HG03378 (cell line): ENCODE results near the gene PDE4D.
"Not testable (repeated sequence)": the region's sequence is repeated elsewhere in the genome, so short reads cannot be mapped to it uniquely, and the experiment has no call there.

Source experiments
- ATAC-seq: cut with Tn5 transposase; IDR thresholded peaks from one replicate; pipeline ENCODE4 v1.9.1; 2021; ENCODE audit warnings: mild to moderate bottlenecking, moderate library complexity; ENCODE audit not compliant: unreplicated experiment

PDE4D gene

DNA sequence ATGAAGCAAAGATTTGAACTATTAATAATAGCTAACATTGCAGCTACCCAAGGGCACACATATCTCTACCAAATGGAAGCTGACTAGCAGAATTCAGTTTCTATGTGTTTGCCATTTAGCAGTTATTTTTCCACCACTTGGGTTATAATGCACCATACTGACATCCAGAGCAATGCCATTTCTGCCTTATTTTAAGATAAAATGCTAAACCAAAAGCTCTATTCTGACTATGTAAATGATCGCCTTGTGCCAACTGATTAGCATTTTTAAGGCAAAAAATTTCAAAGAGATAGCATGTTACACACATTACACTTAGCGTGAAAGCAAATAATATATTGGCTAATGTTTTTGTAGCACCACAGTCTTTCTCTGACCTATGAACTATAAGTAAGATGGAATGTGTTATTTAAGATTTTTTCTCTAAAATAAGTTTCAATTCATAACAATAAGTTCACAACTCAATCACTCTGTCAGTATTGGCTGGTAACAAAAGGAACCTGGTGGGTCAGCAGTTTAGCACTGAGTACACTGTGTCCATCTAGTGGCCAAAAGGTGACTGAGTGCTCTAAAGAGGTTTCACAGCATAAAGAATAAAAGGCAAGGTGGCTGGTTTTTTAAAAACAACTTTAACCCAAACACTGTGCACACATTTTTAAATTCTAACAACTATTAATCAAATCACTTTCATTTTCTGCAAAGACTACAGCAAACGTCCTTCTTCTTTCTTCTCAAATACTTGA is 443.5 kb downstream of the PDE4D start:
- ATAC-seq, result no peak

DNA sequence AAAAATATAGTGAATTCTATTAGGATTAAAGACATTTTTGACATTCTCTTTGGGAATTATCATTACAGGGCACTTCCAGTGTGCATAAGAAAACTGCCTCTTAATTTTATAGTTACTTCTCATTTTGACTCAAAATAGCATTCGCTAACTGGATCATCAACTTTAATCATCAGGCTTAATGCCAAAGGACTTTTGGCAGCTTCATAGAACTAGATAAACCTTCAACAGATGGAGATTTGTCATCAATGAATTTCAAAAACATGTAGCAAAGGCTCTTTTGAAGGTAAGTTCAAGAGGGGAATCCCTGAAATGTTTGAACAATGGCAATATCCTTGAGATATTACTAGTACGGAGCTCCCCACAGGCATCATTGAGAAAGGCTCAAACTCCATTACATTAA is 447.2 kb downstream of the PDE4D start:
- no peak for ATAC-seq

DNA sequence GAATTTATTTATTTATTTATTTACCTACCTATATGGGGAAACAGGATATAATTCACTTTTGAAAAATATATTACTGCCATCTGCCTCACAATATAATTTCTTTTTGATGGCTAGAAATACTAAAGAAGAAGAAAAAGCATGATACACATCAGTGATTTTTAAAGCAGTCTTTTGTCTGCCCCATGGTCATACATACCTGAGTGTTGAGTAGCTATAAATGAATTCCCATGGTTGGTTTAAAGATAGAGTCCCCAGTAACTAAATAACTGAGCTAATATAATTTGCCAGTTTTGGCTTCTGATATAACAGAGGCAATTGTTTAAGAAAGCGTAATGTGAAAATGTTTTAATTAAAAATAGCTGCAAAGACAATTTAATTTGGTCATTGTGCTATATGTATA is 447.8 kb downstream of the PDE4D start:
- no peak for ATAC-seq

DNA sequence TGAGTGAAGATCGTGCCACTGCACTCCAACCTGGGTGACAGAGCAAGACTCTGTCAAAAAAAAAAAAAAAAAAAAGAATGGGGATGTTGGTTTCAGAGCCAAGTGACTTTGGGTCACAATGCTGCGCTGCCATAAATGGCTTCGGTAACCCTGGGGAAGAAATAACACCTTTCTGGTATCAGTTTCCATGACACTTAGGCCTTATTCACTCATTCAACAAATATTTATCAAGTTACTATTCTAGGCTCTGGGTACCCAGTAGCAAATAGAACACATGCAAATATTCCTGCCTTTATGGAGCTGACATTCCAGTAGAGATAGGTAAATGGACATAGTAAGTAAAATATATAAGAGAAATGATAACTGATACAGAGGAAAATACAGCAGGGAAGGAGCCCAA is 454.2 kb downstream of the PDE4D start:
- ATAC-seq, result no peak

DNA sequence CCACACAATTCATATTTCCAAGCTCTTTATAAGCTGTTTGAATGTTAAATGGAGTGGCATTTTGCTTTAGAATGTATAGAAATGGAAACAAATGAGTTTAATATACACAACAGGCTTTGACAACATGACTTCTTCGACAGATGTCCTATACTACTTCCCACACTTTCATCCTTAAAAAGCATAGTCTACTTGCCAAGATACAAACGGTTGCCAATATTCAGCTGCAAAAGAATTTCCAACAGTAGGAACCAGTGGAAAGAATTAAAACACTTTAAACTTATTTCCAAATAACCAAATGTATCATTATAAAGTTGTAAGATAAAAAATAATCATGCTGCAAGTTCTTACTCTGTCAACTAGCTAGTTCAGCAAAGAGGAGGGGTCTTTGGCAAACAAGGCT is 456.4 kb downstream of the PDE4D start:
- no peak for ATAC-seq

DNA sequence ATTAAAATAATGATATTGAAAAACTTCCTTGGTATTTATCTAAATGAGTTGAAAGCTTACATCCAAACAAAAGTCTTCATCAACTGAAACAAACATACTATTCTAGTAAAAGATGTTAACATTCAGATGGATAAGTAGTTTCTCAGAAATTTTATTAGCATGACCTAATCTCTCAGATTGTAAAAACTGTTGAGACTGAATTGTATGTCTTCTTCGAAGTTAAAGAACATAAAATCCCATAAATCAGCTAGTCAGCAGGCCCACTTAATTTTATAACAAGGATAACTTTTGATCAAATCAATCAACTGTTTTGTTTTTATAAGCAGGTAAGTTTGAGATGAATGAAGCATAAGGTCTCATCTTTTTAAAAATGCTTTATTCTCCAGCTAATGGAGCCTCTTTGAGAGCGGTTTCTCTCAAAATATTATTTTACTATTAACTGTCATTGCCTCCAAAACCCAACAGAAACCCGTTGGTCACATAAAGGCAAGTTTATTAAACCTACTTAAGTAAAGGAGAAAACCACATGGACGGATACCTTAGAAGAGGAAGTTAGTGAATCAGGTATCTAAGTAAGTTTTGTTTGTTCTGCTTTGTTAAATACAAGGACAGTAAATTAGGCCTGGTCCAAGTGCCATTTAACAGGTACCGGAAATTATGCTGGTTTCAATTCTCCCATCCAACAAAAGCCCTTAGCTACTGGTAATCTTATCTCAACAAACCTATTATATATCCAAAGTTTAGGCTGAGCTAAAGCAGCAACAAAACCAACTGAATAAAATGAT is 457.0 kb downstream of the PDE4D start:
- no peak for ATAC-seq

DNA sequence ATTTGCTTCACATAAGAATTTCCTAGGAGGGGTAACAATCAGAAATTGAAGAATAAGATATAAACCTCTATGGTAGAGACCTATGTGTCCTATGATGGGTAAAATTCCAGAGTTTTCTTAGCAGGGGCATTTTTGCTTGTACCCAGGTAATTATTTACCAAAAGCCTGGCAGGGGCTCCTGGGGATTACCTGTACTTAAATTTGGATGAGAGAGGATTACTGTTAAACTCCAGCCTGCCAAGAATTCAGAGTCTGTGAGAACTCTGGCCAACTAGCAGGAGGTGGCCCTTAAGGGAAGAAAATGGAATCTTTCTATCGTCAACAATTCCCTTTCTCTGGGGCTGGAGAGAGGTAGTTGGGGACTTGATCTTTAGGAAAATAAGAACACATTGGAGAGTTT is 460.4 kb downstream of the PDE4D start:
- no peak for ATAC-seq

DNA sequence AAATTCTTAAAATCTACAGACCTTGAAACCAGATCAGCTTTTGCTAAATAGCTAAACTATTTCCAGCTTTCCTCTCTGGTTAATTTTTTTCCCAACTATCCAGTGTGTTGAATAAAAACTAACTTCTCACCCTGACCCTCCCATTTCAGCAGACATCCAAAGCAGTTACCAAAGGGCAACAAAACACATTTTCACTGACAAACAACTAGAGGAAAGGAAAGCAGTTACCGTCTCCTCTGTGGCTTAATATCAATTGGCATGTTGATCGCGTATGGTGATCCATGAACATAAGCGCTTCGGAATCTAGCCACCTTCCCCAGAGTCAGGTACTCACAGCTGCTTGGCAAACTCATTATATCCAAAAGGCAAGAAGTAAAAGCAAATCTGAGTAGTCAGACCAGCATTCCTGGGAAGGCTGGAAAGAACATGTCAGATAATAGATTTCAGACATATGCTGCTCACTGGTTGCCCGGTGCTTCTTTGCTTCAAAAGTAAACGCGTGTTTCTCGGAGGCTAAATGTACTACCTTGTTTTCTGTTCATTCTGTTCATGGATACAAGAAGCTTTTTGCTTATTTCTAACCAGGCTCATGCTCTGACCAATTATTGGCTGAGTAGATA is 463.4 kb downstream of the PDE4D start:
- no peak for ATAC-seq

DNA sequence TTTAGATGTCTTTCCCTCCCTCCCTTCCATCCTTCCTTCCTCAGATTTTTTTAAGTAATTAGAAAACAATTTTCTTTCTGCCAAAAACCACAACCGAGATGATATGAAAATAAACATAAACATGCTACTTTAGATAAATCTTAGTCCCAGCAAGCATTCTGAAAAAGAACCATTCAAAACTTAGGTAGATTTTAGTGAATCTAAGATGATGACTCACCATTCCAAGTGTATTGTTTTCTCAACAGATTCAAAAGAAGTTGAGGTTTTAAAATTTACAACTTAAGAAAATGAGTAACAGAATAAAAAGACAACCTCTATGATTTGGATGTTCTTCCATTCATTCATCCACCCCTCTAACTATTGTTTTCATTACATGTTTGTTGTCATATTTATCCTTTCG is 465.1 kb downstream of the PDE4D start:
- ATAC-seq, result no peak

DNA sequence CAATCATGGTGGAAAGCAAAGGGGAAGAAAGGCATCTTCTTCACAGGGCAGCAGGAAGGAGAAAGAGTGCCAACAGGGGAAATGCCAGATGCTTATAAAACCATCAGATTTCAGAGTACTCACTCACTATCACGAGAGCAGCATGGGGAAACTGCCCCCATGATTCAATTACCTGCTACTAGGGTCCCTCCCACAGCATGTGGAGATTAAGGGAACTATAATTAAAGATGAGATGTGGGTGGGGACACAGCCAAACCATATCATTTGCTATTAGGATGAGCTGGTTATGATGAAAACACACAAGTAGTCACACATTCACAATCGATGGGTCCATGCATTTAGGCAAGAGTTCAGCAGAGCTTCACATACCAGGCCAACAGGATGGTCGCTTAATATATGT is 469.0 kb downstream of the PDE4D start:
- no peak for ATAC-seq

DNA sequence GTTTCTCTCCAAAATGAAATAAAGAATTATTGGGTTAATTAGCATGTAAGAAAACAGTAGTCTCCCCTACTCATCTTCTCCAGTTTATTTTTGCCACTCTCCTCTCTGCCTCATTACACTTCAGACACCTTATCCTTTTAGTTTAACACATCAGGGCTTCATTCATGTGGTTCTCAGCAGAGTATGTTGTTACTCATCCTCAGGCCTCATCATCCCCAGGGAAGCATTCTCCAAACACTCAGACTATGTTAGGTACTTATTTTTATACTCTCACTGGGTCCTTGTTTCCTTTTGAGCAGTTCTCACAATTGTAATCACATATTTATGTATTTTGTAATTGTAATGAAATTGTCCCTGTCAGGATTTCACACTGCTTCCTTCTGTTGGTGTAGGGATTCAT is 470.5 kb downstream of the PDE4D start:
- no peak for ATAC-seq

DNA sequence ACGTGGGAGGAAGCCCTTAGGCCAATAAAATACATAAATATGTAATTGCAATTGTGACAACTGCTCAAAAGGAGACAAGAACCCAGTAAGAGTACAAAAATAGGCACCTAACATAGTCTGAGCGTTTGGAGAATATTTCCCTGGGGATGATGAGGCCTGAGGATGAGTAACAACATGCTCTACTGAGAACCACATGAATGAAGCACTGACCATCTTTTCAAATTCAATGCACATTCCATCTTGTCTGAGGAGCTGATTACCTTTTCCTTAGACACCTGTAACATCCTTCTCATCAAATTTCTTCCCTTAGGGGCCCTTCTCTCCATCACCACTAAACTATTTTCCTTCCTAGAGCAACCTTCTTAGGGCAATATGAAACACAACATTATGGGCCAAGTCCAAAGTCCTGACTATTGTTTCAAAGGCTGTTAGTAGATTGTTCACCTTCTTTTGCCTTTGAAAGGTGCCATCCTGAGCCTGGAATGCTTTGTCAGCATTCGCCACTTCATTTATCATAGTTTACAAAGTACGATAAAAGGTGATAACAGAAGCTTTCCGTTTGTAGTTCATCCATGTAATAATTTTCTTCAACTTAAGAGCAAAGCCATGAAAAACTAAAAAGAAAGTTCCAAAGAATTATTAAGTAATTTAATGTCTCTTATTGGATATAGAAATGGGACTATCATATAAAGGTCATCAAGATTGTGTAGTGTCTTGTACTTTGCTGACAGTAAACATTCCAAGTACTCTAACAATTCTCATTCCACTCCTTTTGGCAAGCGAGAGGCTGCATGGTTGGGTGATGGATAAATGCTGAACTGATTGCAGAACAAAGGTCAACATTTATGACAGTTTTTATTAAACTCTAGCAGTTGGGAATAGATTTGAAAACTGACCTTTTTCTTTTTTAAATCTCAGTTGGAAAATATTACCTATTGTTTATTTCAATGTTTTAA is 471.3 kb downstream of the PDE4D start:
- no peak for ATAC-seq

DNA sequence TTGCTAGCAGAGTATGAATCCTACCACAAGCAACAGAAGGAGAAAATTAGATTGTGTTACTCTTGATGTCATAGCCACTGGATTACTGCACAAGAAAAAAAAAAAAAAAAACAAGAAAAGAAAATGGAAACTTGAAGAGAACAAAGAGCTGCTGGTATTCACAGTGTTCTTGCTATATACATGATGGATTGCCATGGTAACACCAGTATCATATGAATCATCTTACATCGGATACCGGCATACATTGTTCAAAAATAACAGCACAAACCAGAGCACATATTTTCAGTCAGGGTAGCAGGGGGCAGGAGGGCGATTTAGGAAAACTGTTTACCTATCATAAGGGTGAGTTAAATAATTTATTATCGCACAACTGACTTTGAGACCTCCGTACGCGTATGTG is 472.9 kb downstream of the PDE4D start:
- ATAC-seq, result no peak

DNA sequence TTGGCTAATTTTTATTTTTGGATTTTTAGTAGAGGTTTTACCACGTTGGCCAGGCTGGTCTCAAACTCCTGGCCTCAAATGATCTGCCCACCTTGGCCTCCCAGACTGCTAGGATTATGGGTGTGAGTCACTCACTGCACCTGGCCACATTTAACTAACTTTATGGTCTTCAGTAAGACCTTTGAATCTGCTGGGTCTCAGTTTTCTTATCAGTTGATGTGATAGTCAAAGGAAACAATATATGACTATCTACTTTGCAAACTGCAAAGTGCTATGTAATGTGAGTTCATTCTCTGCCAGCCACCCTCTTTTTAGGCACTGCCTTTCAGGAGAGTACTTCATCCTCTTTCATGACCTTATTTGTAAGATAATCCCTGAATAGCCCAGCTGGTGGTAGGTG is 474.7 kb downstream of the PDE4D start:
- ATAC-seq, result no peak

DNA sequence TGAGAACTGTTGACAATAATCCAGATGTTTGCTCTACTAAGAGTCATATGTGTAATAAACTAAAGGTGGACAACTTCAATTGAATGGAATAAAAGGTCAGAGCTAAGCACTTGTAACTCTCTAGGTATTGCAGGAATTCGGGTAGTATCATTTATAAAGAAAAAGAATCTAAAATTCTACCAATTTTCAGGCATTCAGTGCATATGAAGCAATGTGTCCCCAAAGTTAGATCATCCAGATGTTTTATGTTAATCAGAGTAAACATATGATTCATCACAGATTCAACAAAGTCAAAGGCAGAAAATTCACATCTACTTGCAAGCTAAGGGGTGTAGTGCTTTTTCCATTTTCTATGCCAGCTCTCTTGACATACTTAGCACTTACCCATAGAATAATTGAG is 477.1 kb downstream of the PDE4D start:
- ATAC-seq, result no peak

DNA sequence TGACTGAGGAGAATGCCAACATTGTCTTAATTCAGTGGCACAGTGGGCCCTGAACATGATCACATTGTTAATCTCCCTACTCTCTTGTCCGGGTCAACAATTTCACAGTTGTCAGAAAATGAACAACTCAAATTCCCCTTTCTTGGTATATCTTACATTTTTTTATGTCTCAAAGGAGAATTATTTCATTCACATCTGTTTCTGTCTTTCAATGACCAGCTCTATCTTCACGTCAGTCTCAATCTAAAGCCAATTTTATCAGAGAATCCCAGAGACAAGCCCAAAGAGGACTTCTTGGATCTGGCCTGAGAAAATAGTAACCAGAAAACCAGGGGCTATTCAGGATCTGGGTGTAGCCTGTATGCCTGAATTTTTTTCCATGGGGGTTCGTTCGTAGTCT is 477.5 kb downstream of the PDE4D start:
- no peak for ATAC-seq

DNA sequence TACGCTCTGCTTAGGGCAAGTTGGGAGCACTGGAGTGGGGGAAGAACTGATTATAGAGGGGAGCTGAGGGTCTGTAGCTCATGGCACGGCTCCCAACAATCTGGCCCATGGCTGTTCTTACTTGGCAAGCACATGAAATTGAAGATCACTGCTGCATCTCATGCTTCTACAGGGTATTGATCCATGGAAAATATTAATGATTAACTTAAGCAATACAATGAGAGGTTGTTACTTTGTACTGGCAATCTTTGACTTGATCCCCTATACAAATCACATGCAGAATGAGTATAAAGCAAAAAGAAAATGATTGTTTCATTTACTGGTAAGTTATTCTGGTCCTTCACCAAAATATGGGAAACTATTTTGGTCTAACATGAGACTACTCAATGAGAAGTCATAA is 481.1 kb downstream of the PDE4D start:
- ATAC-seq, result no peak

DNA sequence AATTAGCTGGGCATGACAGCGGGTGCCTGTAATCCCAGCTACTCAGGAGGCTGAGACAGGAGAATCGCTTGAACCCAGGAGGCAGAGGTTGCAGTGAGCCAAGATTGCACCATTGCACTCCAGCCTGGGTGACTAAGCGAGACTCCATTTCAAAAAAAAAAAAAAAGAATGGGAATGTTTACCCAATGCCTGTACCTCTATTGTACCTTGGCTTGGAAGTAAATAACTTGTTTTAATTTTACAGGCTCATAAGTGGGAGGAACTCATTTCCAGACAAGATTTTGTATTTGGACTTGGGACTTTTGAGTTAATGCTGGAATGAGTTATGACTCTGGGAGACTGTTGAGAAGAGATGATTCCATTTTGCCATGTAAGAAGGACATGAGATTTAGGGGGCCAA is 484.5 kb downstream of the PDE4D start:
- not testable (repeated sequence) for ATAC-seq

DNA sequence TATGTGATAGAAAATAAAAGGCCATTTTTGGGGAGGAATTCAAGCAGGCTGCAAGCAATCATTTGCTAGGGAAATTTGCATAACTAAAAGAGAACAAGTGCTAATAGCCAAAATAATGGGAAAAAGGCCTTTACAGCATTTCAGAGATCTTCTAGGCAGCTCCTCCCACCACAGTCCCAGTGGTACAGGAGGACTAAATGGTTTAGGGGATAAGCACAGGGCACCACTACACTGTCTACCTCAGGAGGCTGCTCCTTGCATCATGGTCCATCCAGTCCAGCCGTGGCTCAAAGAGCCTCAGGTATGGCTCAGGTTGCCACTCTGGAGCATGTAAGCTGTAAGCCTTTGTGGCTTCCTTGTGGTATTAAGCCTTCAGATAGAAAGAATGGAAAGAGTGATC is 485.6 kb downstream of the PDE4D start:
- no peak for ATAC-seq

DNA sequence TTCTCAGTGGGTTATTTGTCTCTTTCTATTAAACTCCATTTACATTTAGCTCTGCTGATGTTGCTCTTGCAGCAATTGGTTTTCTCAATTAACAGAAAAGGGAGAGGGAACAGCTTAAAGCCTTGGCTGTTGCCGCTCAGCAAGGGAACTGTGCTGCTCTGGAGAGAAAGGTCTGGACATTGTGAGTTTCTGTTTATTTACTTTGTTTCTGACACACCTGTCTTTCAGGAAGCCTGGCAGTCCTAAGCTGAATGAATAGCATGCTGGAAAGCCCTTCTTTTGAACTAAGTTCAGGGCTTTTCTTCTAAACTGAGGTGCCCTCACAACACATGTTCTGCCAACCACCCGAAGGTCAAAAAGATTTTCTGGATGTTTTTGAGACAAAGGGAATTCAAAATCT is 491.9 kb downstream of the PDE4D start:
- ATAC-seq, result no peak

DNA sequence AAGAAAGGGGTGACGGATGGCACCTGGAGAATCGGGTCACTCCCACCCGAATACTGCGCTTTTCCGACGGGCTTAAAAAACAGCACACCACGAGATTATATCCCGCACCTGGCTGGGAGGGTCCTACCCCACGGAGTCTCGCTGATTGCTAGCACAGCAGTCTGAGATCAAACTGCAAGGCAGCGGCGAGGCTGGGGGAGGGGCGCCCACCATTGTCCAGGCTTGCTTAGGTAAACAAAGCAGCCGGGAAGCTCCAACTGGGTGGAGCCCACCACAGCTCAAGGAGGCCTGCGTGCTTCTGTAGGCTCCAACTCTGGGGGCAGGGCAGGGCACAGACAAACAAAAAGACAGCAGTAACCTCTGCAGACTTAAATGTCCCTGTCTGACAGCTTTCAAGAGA is 498.6 kb downstream of the PDE4D start:
- ATAC-seq, result not testable (repeated sequence)
